Nephron progenitor cell (in vitro differentiated cells): Measurements from ENCODE around the gene ALG11.

Experiments used
- DNase-seq: peaks from one replicate; pipeline ENCODE4 v3.0.0; 2021
- H3K27ac Mint-ChIP-seq: 2 replicates; pipeline ENCODE4 v1.8.0; 2021; ENCODE audit warnings: mild to moderate bottlenecking, moderate library complexity, mixed read lengths
- H3K27me3 Mint-ChIP-seq: 2 replicates; pipeline ENCODE4 v1.8.0; 2021; ENCODE audit warnings: mild to moderate bottlenecking, low read depth, mixed read lengths; ENCODE audit not compliant: poor library complexity
- H3K36me3 Mint-ChIP-seq: 2 replicates; pipeline ENCODE4 v1.8.0; 2021; ENCODE audit warnings: low read depth, mixed read lengths
- H3K4me1 Mint-ChIP-seq: 2 replicates; pipeline ENCODE4 v1.8.0; 2021; ENCODE audit warnings: mixed read lengths
- H3K4me3 Mint-ChIP-seq: 2 replicates; pipeline ENCODE4 v1.8.0; 2021; ENCODE audit warnings: mild to moderate bottlenecking, moderate library complexity, mixed read lengths
- H3K9me3 Mint-ChIP-seq: 2 replicates; pipeline ENCODE4 v1.8.0; 2021; ENCODE audit warnings: mild to moderate bottlenecking, moderate library complexity, mixed read lengths
- TF ChIP-seq, protein P1 (sequence below): fragments of 200-600 bp; sonication (generic); IDR thresholded peaks from 2 replicates; pipeline ENCODE4 v1.5.0; 2021; ENCODE audit warnings: antibody characterized with exemption

The ALG11 gene

DNA sequence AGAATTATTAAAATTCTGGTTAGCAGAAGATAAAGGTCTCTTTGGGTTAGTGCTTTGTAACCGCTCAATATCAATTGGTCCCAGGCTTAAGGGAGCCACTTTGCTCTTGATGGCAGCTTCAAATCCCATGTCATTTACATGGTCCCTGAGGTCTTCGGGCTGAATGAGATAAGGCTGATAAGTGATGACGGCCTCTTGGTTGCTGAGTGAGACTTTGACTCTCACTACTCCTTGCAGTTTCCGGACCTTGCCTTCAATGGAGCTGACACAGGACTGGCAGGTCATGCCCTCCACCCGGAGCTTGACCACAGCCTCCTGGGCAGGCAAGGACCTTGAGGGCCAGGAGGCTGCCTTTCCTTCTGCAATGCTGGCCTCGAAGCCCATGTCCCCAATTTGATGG lies 37.7 kb upstream of the ALG11 start:
- H3K4me1 Mint-ChIP-seq: peaks cover 8% of the 10 kb centered on the region
- H3K27me3 Mint-ChIP-seq: peaks cover 4% of the 10 kb centered on the region
- no peaks in the 10 kb centered on the region for H3K36me3 Mint-ChIP-seq
- no peaks in the 10 kb centered on the region for H3K9me3 Mint-ChIP-seq
- no peak overlapping the region for H3K4me3 Mint-ChIP-seq
- TF ChIP-seq, protein P1, sequence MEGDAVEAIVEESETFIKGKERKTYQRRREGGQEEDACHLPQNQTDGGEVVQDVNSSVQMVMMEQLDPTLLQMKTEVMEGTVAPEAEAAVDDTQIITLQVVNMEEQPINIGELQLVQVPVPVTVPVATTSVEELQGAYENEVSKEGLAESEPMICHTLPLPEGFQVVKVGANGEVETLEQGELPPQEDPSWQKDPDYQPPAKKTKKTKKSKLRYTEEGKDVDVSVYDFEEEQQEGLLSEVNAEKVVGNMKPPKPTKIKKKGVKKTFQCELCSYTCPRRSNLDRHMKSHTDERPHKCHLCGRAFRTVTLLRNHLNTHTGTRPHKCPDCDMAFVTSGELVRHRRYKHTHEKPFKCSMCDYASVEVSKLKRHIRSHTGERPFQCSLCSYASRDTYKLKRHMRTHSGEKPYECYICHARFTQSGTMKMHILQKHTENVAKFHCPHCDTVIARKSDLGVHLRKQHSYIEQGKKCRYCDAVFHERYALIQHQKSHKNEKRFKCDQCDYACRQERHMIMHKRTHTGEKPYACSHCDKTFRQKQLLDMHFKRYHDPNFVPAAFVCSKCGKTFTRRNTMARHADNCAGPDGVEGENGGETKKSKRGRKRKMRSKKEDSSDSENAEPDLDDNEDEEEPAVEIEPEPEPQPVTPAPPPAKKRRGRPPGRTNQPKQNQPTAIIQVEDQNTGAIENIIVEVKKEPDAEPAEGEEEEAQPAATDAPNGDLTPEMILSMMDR: no peak
- H3K27ac Mint-ChIP-seq: no peak overlapping the region
- DNase-seq: no peak

DNA sequence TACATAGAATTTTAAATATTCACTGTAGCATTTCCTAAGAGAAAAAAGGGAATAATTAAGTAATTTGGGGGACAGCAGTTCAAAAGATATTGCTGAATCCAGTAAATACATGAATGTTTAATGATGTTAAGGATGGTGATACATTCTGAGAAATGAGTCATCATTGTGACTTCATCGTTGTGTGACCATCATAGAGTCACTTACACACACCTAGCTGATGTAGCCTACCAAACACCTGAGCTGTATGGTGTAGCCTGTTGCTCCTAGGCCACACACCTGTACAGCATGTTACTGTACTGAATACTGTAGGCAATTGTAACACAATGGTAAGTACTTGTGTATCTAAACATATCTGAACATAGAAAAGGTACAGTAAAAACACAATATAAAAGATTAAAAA lies 35.8 kb upstream of the ALG11 start:
- no peak overlapping the region for H3K27ac Mint-ChIP-seq
- peaks cover 4% of the 10 kb centered on the region for H3K27me3 Mint-ChIP-seq
- no peak for DNase-seq
- peaks cover 8% of the 10 kb centered on the region for H3K4me1 Mint-ChIP-seq
- H3K4me3 Mint-ChIP-seq: no peak overlapping the region
- no peaks in the 10 kb centered on the region for H3K36me3 Mint-ChIP-seq
- H3K9me3 Mint-ChIP-seq: no peaks in the 10 kb centered on the region
- TF ChIP-seq, protein P1: no peak

DNA sequence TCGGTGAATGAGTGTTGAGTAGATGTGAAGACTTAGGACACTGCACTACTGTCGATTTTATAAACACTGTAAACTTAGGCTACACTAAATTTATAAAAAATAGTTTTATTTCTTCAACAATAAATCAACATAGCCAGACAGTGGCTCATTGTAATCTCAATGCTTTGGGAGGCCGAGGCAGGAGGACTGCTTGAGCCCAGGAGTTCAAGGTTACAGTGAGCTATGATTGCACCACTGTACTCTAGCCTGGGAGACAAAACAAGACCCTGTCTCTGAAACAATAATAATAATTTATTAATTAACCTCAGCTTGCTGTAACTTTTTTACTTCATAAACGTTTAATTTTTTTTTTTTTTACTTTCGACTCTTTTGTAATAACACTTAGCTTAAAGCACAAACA lies 35.3 kb upstream of the ALG11 start:
- no peak overlapping the region for H3K4me3 Mint-ChIP-seq
- H3K27me3 Mint-ChIP-seq: peaks cover 4% of the 10 kb centered on the region
- TF ChIP-seq, protein P1: no peak
- DNase-seq: no peak
- peaks cover 6% of the 10 kb centered on the region for H3K4me1 Mint-ChIP-seq
- no peak overlapping the region for H3K27ac Mint-ChIP-seq
- no peaks in the 10 kb centered on the region for H3K9me3 Mint-ChIP-seq
- no peaks in the 10 kb centered on the region for H3K36me3 Mint-ChIP-seq

DNA sequence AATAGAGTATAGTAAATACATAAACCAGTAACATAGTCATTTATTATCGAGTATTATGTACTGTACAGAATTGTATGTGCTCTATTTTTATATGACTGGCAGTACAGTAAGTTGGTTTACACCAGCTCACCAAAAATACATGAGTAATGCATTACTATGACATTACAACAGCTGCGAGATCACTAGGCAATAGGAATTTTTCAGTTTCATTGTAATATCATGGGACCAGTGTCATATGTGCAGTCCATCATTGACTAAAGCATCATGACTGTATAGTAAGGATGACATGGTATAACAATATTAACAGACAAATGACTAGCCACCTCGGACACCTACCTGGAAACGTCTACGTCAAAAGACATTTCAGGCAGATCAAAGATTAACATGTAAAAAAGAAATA lies 34.6 kb upstream of the ALG11 start:
- peaks cover 4% of the 10 kb centered on the region for H3K27me3 Mint-ChIP-seq
- TF ChIP-seq, protein P1: no peak
- H3K36me3 Mint-ChIP-seq: no peaks in the 10 kb centered on the region
- H3K4me3 Mint-ChIP-seq: no peak overlapping the region
- no peaks in the 10 kb centered on the region for H3K4me1 Mint-ChIP-seq
- no peak for DNase-seq
- peaks cover 4% of the 10 kb centered on the region for H3K9me3 Mint-ChIP-seq
- H3K27ac Mint-ChIP-seq: no peak overlapping the region

DNA sequence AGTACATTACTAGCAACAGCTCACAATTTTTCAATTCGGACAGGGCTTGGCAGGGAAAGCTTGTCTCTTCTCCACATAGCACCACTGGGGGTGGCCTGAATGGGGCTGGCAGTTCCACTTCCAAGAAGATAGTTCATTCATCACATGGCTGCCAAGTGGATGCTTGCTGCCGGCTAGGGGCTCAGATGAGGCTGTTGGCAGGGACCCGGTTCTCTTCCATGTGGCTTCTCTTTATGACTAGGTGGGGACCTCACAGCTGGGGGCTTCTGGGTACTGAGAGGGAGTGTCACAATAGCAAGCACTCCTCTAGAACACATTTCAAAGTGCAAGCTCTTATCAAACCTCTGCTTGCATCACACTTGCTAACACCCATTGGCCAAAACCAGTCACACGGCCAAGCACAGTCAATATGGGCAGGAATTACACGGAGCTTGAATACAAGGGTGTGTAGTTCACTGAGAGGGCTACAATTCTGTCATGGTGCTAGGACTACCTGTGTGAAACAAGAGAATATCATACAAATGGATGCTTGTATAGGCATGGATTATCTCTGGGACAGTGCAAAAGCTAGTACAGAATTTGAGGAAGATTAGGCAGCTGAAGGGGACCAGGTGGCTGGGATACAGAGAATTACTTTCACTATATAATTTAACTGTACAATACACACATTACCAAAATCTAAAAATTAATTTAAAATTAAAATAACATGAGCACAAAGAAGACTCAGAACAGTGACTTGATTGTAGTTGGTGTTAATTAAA lies 33.2 kb upstream of the ALG11 start:
- no peak overlapping the region for H3K27ac Mint-ChIP-seq
- H3K36me3 Mint-ChIP-seq: no peaks in the 10 kb centered on the region
- H3K4me1 Mint-ChIP-seq: no peaks in the 10 kb centered on the region
- H3K27me3 Mint-ChIP-seq: peaks cover 1% of the 10 kb centered on the region
- TF ChIP-seq, protein P1: no peak
- DNase-seq: no peak
- H3K9me3 Mint-ChIP-seq: peaks cover 9% of the 10 kb centered on the region
- no peak overlapping the region for H3K4me3 Mint-ChIP-seq

DNA sequence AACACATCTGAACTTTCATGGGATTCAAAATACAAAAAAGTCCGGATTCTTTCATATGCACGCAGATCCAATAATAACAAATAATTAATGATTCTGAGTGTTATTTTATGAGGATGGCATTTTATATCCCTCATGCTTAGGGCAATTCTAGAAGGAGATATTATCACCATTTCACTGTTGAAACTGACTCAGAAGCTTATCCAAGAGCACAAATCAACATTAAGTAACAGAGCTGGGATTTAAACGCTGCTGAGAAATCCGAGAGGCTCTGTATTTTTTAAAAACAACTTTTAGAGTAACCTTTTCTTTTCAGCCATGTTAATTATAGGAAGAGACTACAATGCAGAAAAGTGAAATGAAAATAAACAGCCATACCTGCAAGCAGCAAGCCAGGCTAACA lies 31.3 kb upstream of the ALG11 start:
- Mint-ChIP-seq H3K4me3 (no peak overlapping the region), H3K9me3 (peaks cover 26% of the 10 kb centered on the region), H3K36me3 (peaks cover 5% of the 10 kb centered on the region), H3K27ac (no peak overlapping the region), H3K27me3 (no peaks in the 10 kb centered on the region), H3K4me1 (no peaks in the 10 kb centered on the region)
- TF ChIP-seq, protein P1: no peak
- DNase-seq: no peak
